PFSK-1 (cell line): ENCODE measurements around the gene C4B. TPM values are rescaled to one million over a fixed set of nuclear protein-coding genes. Genes with fewer than 3 reads are reported as not detected.
"Not testable (repeated sequence)": the region's sequence is repeated elsewhere in the genome, so short reads cannot be mapped to it uniquely, and the experiment has no call there.

Experiments used
- FOXP2 ChIP-seq: optimal IDR thresholded peaks from 2 replicates; pipeline ENCODE3; 2011; ENCODE audit warnings: borderline replicate concordance, control low read depth, inconsistent platforms; ENCODE audit not compliant: insufficient read depth; ENCODE audit errors: extremely low read length, extremely low read depth
- POLR2AphosphoS5 ChIP-seq: IDR thresholded peaks from 2 replicates; pipeline ENCODE4 v1.6.1; 2012; ENCODE audit warnings: low read depth, mild to moderate bottlenecking, control low read depth, low read length, moderate library complexity
- SIN3A ChIP-seq: IDR thresholded peaks from 2 replicates; pipeline ENCODE4 v1.6.1; 2012; ENCODE audit warnings: mild to moderate bottlenecking, low read length, moderate library complexity, borderline replicate concordance; ENCODE audit not compliant: insufficient read depth
- TAF1 ChIP-seq: IDR thresholded peaks from 2 replicates; pipeline ENCODE4 v1.6.1; 2012; ENCODE audit warnings: low read length, control low read depth, borderline replicate concordance; ENCODE audit not compliant: insufficient read depth
- polyA plus RNA-seq: library from polyadenylated mRNA; unstranded; fragments of >200 nt; gene quantifications from one replicate; pipeline ENCODE4 v1.2.1, GENCODE V29; 2012; ENCODE audit warnings: low read depth, missing spikeins; ENCODE audit not compliant: insufficient read length
- TF ChIP-seq, protein P1 (sequence below), 2 experiments: IDR thresholded peaks; 2 replicates each; pipeline versions ENCODE4 v1.6.1 to v1.8.0; 2011 to 2012; ENCODE audit warnings: low read depth in 2 of 2, low read length in 2 of 2, control low read depth in 1 of 2, inconsistent platforms in 1 of 2, mild to moderate bottlenecking in 1 of 2, moderate library complexity in 1 of 2; ENCODE audit not compliant: insufficient read depth in 1 of 2

The C4B gene
- 57.3 TPM for polyA plus RNA-seq

DNA sequence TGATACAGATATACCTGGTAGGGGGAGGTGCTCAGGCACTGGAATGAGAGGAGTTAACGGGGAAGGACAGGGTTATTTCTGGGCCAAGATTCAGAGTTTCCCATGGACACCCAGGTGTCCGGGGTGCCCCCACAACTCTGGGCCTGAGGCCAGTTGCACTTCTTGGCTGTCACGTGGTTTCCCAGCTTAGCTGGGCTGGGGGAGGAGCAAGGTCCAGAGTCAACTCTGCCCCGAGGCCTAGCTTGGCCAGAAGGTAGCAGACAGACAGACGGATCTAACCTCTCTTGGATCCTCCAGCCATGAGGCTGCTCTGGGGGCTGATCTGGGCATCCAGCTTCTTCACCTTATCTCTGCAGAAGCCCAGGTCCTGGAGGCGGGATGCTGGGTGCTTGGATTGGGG, at the start of gene C4B:
C4B (plus strand) TSS at position 249 of the 400 bp plus-strand sequence; CDS start at position 300, 51 bp downstream.
- TF ChIP-seq, protein P1, sequence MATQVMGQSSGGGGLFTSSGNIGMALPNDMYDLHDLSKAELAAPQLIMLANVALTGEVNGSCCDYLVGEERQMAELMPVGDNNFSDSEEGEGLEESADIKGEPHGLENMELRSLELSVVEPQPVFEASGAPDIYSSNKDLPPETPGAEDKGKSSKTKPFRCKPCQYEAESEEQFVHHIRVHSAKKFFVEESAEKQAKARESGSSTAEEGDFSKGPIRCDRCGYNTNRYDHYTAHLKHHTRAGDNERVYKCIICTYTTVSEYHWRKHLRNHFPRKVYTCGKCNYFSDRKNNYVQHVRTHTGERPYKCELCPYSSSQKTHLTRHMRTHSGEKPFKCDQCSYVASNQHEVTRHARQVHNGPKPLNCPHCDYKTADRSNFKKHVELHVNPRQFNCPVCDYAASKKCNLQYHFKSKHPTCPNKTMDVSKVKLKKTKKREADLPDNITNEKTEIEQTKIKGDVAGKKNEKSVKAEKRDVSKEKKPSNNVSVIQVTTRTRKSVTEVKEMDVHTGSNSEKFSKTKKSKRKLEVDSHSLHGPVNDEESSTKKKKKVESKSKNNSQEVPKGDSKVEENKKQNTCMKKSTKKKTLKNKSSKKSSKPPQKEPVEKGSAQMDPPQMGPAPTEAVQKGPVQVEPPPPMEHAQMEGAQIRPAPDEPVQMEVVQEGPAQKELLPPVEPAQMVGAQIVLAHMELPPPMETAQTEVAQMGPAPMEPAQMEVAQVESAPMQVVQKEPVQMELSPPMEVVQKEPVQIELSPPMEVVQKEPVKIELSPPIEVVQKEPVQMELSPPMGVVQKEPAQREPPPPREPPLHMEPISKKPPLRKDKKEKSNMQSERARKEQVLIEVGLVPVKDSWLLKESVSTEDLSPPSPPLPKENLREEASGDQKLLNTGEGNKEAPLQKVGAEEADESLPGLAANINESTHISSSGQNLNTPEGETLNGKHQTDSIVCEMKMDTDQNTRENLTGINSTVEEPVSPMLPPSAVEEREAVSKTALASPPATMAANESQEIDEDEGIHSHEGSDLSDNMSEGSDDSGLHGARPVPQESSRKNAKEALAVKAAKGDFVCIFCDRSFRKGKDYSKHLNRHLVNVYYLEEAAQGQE (IDR thresholded peaks at IDR 0.05; ENCODE audit: insufficient read depth in 1 of 2, low read depth in 2 of 2, low read length in 2 of 2) = not testable (repeated sequence)
- TF ChIP-seq TAF1, SIN3A: not testable (repeated sequence)

DNA sequence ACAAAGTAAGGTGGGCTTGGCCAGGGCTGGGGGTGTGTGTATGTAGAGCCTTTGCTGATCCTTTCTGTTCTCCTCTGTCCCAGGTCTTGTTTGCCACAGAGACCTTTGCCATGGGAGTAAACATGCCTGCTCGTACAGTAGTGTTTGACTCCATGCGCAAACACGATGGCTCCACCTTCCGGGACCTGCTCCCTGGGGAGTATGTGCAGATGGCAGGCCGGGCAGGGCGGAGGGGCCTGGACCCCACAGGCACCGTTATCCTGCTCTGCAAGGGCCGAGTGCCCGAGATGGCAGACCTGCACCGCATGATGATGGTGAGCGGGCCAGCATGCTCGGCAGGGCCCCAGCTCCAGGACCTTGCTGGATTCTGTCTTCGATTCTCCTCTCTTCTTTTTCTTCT, 48.9 kb upstream of the C4B start:
- no peak for TF ChIP-seq POLR2AphosphoS5
- no peak for TF ChIP-seq FOXP2
- no peak for TF ChIP-seq SIN3A
- TF ChIP-seq TAF1 = no peak
- TF ChIP-seq, protein P1 (IDR thresholded peaks at IDR 0.05; ENCODE audit: insufficient read depth in 1 of 2, low read depth in 2 of 2, low read length in 2 of 2) = no peak

DNA sequence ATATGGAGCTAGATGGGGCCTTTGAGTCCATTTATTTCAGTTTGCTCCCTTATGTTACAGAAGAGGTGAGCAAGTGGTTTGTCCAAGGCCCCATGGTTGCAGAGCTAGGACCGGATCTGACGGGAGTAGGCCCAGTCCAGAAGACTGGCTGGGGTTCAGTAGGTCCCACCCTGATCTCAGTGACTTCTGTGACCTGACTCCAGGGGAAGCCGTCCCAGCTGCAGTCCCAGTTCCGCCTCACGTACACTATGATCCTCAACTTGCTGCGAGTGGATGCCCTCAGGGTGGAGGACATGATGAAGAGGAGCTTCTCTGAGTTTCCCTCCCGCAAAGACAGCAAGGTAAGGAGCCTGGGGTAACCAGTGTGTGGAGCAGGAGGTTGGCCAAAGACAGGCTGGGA, 48.1 kb upstream of the C4B start:
- TF ChIP-seq TAF1 (no peak), SIN3A (no peak), FOXP2 (no peak), POLR2AphosphoS5 (no peak)
- TF ChIP-seq, protein P1 (IDR thresholded peaks at IDR 0.05; ENCODE audit: insufficient read depth in 1 of 2, low read depth in 2 of 2, low read length in 2 of 2) = no peak

DNA sequence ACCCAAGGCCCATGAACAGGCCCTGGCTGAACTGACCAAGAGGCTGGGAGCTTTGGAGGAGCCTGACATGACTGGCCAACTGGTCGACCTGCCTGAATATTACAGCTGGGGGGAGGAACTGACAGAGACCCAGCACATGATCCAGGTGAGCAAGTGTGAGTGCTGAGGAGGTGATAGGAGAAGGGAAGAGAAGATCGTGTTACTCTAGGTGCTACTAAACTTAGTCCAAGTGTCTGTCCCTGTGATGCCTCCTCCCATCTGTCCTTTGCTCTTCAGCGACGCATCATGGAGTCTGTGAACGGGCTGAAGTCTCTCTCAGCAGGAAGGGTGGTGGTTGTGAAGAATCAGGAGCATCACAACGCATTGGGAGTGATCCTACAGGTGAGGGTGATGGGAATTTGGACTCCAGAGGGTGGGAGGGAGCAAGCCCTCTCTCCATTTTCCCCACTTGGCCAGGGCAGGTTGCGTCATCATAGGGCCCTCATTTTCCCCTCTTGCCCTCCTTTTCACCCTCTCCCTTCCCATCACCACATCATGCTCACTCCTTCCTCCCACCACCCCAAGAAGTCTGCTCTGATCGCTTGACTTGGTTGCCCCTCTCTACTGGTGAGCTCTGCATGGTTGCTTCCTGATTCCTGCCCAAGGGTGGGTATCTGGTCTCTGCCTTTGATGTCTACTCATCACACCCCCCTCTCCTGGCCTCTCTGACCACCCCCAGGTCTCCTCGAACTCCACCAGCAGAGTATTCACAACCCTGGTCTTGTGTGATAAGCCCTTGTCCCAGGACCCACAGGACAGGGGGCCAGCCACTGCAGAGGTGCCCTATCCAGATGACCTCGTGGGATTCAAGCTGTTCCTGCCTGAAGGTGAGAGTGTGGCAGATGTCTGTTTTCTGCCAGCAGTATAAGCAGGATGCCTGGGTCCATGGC, 47.3 kb upstream of the C4B start:
- TF ChIP-seq TAF1 (no peak), FOXP2 (no peak), POLR2AphosphoS5 (no peak), SIN3A (no peak)
- TF ChIP-seq, protein P1 (IDR thresholded peaks at IDR 0.05; ENCODE audit: insufficient read depth in 1 of 2, low read depth in 2 of 2, low read length in 2 of 2) = no peak
